Erythroblast (primary cell): ENCODE results near the gene DAB2.

Source experiments
- GATA1 ChIP-seq: IDR thresholded peaks from 2 replicates; pipeline ENCODE4 v1.6.1; 2011; ENCODE audit warnings: low read depth, mild to moderate bottlenecking, control low read depth, low read length, moderate library complexity
- POLR2A ChIP-seq: IDR thresholded peaks from 2 replicates; pipeline ENCODE4 v1.6.1; 2011; ENCODE audit warnings: mild to moderate bottlenecking, low read length

DNA sequence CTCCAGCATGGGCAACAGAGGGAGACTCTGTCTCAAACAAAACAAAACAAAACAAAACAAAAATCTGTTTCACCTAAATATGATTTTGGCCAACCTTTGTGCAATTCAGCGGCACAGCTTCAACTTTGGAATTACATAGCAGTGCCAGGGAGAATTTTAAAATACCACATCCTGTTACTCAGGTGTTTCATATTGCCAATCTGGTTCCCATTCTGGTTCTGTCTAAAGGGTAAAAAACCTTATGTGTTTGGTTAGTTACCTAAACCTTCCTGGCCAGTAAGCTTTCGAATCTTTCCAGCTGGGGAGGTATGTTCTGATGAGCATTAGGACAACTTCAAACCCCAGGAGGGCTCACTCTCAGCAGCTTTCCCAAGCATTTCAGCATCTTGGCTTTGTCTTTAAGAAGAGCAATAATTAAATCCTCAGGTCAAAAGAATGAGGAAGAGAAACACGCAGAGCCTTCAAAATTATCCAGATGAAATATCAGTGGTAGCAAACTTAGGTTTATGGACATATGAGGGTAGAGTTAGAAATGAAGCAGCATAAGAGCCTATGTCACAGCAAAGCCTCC, 2.7 kb downstream of the DAB2 start:
- TF ChIP-seq POLR2A (no peak), GATA1 (no peak)
